ENCODE results near the gene KANK4.

Gene KANK4

DNA sequence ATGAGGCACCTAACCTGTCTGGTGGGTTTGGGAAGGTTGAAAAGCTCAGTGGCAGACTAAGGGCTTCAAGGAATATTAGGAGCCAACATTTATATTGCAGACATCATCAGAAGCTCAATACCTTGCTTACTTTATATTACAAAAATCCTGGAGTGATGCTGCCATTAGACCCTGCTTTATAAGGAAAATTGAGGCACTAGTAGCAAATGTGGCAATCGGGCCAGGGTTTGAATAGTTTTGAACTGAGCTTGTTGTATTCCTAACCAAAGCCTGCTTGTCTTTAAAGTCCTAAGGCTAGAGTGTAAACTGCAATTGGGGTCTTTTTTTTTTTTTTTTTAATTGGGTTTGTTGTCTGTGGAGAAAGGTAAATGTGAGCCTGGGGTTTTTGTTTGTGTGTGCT, 110.3 kb downstream of the KANK4 start:
- no peak for DNase-seq (ENCODE audit: low spot score)
- no peak for TF ChIP-seq CTCF (IDR thresholded peaks at IDR 0.05; ENCODE audit: borderline replicate concordance, control extremely low read depth, extremely low read depth, insufficient read depth, missing control alignments)
- in situ Hi-C loops (cut with MboI; ENCODE audit: low sequenced_read_pairs, unreplicated experiment) = no loop called here

DNA sequence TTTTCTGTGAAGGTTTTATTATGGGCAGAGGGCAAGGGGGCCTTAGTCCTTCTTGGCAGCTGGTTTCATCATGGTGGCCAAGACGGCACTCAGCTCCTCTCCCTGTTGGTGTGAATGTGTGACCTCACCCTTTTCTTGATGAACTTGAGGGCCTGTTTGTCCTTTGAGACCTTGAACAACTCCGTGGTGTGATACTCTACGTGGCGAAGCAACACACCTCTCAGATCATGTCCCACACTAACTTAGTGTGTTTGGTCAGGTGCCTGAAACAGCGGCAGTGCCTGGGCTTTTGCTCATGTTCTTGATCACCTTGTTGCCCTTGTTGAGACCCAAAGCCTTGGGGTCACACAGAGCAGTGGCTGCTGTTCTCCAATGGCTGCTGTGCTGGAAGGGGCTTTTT, 111.1 kb downstream of the KANK4 start:
- in situ Hi-C loops (cut with MboI; ENCODE audit: low sequenced_read_pairs, unreplicated experiment) = no loop called here
- TF ChIP-seq CTCF (IDR thresholded peaks at IDR 0.05; ENCODE audit: borderline replicate concordance, control extremely low read depth, extremely low read depth, insufficient read depth, missing control alignments) = no peak
- no peak for DNase-seq (ENCODE audit: low spot score)

DNA sequence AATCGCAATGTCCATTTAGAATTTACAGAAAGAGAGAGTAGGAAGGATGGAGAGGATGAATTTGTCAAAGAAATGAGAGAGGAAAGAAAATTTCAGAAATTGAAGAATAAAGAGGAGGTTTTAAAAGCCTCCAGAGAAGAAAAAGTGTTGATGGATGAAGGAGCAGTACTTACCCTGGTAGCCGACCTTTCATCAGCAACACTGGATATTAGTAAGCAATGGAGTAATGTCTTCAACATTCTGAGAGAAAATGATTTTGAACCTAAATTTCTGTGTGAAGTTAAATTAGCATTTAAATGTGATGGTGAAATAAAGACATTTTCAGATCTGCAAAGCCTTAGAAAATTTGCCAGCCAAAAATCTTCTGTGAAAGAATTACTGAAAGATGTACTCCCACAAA, 112.0 kb downstream of the KANK4 start:
- DNase-seq (ENCODE audit: low spot score) = no peak
- TF ChIP-seq CTCF (IDR thresholded peaks at IDR 0.05; ENCODE audit: borderline replicate concordance, control extremely low read depth, extremely low read depth, insufficient read depth, missing control alignments) = no peak
- in situ Hi-C loops (cut with MboI; ENCODE audit: low sequenced_read_pairs, unreplicated experiment) = no loop called here

- no peak for DNase-seq (ENCODE audit: low spot score)
- no peak for TF ChIP-seq CTCF (IDR thresholded peaks at IDR 0.05; ENCODE audit: borderline replicate concordance, control extremely low read depth, extremely low read depth, insufficient read depth, missing control alignments)
- in situ Hi-C loops (cut with MboI; ENCODE audit: low sequenced_read_pairs, unreplicated experiment) = no loop called here
Observed at GRCh38 chr1:62198781-62199125, 120.5 kb downstream of the KANK4 start.

GRCh38 chr1:62198069-62198780, 121.0 kb downstream of the KANK4 start:
- no peak for TF ChIP-seq CTCF (IDR thresholded peaks at IDR 0.05; ENCODE audit: borderline replicate concordance, control extremely low read depth, extremely low read depth, insufficient read depth, missing control alignments)
- no peak for DNase-seq (ENCODE audit: low spot score)
- in situ Hi-C loops (cut with MboI; ENCODE audit: low sequenced_read_pairs, unreplicated experiment) = no loop called here

DNA sequence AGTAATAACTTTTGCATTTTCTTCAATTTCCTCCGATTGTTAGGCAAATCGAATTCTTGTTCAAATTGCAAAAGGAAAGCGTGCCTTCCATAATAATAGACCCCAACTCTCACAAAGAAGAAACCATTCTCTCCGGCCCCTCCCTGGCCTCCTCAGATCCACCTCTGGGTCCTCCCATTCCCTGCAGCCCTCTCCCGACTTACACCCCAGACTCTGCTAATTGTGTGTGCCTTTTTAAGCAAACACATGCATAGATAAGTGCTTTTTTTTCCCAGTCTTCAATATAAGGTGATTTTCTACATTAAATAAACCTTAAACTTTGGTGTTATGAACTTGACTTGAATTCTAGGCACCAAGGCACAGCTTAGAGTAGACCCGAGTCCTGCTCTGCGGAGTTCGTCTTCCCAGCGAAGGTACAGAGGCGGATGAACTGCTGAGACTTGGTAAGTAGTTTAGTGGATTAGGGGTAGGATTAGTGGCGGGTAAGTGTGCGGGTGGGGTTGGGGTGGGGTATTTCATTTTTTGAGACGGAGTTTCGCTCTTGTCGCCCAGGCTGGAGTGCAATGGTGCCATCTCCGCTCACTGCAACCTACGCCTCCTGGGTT, 123.0 kb downstream of the KANK4 start:
- no peak for TF ChIP-seq CTCF (IDR thresholded peaks at IDR 0.05; ENCODE audit: borderline replicate concordance, control extremely low read depth, extremely low read depth, insufficient read depth, missing control alignments)
- in situ Hi-C loops (cut with MboI; ENCODE audit: low sequenced_read_pairs, unreplicated experiment) = no loop called here
- DNase-seq (ENCODE audit: low spot score) = no peak

All from GM13976 (cell line).